HG03095 (cell line): ENCODE data around the gene CFAP53.
A peak's percentile ranks its signal among the peaks of the same experiment; 100 is the strongest.
"Not testable (repeated sequence)": the region's sequence is repeated elsewhere in the genome, so short reads cannot be mapped to it uniquely, and the experiment has no call there.

Experiments used
- ATAC-seq: cut with Tn5 transposase; IDR thresholded peaks from one replicate; pipeline ENCODE4 v1.9.1; 2021; ENCODE audit warnings: moderate library complexity; ENCODE audit not compliant: unreplicated experiment

Gene CFAP53

GRCh38 chr18:50288348-50289107, 22.2 kb upstream of the CFAP53 start:
- ATAC-seq, result not testable (repeated sequence)

GRCh38 chr18:50287441-50288347, 21.4 kb upstream of the CFAP53 start, which contains the start of gene CXXC1:
Gene CXXC1, minus strand, starts transcription at chr18:50287692. Its CDS starts 103 bp downstream, at chr18:50287589.
- ATAC-seq, result peak; percentile 86

GRCh38 chr18:50287028-50287440, 20.7 kb upstream of the CFAP53 start:
- ATAC-seq, result no peak

GRCh38 chr18:50286391-50287027, 20.2 kb upstream of the CFAP53 start:
- ATAC-seq, result no peak

- ATAC-seq, result no peak
These were observed 19.5 kb upstream of the CFAP53 start for GRCh38 chr18:50285631-50286321.

GRCh38 chr18:50285071-50285470, 18.8 kb upstream of the CFAP53 start:
- ATAC-seq, result no peak

- no peak for ATAC-seq
These were observed 18.1 kb upstream of the CFAP53 start for GRCh38 chr18:50284255-50284885.

DNA sequence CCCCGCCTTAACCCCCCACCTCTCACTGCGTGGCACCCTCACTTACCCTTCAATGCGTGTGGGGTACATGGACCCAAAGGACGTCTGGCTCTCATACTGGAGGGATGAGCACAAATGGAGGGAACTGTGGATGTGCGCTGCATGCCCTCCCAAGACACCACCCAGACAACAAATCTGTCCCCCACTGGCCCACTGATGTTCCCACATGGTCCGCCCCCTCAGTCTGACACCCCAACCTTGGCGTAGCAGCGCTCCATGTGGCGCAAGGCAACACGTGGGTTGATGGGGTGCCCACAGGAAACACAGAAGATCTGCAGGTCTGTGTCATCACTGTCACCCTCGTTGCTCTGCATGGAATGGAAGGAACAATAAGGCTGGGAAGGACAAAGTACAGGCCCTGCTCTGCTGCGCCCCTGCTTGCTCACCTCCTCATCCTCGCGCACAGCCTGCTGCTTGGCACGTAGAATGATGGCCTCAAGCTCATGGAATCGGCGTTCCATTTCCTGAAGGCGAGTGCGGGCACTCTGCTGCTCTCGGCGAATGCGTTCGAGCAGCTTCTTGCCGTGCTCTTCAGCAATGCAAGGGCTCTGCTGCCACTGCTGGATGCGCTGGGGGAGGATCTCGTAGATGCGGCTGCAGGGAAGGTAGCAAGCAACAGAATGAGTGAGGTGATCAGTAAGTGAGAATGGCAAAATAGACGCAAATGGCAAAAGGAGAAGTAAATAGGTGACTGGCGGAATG, 17.3 kb upstream of the CFAP53 start:
- ATAC-seq, result no peak

- no peak for ATAC-seq
These were observed 16.4 kb upstream of the CFAP53 start for GRCh38 chr18:50282521-50283335.

- no peak for ATAC-seq
These were observed 15.8 kb upstream of the CFAP53 start for GRCh38 chr18:50281972-50282520.

- ATAC-seq, result peak; percentile 87
These were observed 15.1 kb upstream of the CFAP53 start, which contains the start of gene MBD1 for GRCh38 chr18:50281295-50281971. Gene MBD1, minus strand, starts transcription at chr18:50281523. Its CDS starts 1,531 bp downstream, at chr18:50279992.

DNA sequence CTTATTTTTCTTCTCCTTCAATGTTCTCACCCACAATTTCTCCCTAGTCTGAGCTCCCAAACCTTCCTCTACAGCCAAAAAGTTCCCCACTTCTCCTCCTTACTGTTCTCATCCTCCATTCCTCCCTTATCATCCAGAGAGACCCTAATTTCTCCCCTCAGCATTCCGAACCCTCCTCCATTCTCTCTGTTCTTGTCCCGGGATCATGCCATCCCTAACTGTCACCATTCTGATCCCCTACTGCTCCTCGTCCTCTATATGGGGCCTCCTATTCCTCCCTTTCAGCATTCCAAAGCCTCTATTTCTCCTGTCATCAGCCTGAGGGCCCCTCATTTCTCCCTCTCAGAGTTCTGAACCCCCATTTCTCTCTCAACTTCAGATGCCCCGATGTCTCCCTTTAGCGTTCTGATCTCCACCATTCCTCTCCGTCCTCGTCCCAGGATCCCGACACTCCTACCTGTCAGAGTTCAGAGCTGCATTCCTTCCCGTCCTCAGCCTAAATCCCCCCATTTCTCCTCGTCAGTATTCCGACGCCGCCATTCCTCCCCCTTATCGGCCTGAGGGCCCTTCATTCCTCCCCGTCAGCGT, 14.5 kb upstream of the CFAP53 start:
- no peak for ATAC-seq

DNA sequence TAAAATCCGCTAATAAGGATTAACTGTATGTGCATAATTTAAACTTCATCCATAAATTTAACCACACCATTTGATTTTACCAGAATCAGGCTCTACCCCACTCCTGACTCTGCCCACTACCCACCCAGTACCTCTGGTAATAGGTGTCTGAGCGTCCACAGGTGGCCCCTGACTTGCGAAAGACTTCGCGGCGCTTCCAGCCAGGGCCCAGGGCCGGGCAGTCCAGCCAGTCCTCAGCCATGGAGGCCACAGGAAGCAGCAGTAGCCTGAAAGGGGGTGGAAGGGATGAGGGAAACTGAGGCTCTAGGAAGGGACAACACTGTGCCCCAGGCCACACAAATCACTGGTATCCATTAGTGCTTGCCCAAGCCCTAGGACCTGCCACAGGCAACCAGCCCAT, 13.5 kb upstream of the CFAP53 start:
- ATAC-seq, result no peak

- ATAC-seq, result no peak
These were observed 11.6 kb upstream of the CFAP53 start for GRCh38 chr18:50277942-50278341.

GRCh38 chr18:50276452-50276851, 10.2 kb upstream of the CFAP53 start:
- ATAC-seq, result no peak

- ATAC-seq, result no peak
These were observed 9.3 kb upstream of the CFAP53 start for GRCh38 chr18:50275503-50276036.

- no peak for ATAC-seq
These were observed 8.6 kb upstream of the CFAP53 start for GRCh38 chr18:50274941-50275340.
